Ureter (tissue), 1 donor: ENCODE measurements around the gene SLC25A25. TPM values are rescaled to one million over a fixed set of nuclear protein-coding genes. Genes with fewer than 3 reads are reported as not detected.
A peak's percentile ranks its signal among the peaks of the same experiment; 100 is the strongest.
"Not testable (repeated sequence)": the region's sequence is repeated elsewhere in the genome, so short reads cannot be mapped to it uniquely, and the experiment has no call there.

ENCODE experiments used
- DNase-seq: peaks from one replicate; pipeline ENCODE4 v3.0.0-alpha.2; 2020; ENCODE audit warnings: low spot score
- total RNA-seq: library from RNA; stranded (reverse); gene quantifications from one replicate; pipeline ENCODE4 v1.2.4, GENCODE V29; 2023
- donor health status: DM: yes; HTN: yes; CAD: no.

The SLC25A25 gene
- 21.7 TPM for total RNA-seq

DNA sequence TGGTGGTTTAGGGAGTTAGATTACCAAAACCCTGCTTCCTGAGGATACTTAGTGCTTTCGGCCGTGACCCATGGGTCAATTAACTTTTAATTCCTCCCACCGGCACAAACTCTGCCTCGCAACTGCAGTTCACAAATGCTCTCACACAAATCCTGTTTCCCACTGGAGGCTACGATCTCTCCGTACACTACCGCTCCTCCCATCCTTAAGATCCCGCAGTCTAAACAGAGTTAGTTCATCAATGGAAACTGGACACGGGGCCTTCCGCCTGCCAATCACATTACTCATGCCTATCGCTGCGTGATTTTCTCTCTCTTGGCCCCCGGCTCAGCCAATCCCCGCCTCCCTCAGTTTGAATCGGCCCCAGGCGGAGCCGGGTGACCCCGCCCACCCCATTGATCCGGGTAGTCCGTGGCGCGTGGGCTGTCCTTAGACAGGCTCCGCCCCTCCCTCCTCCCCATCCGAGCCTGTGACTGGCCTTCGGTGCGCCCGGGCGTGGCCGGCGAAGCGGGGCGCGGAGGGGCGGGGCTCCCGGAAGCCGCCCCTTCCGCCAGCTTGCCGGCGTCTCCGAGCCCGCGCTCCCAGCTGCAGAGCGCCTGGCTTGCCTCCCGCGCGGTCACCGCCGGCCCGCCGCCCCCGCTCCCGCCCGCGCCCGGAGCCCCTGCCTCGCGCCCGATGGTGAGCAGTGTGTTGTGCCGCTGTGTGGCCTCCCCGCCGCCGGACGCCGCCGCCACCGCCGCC, at the start of gene SLC25A25:
SLC25A25 (plus strand) TSS at position 588 of the 741 bp plus-strand sequence; CDS start at position 676, 88 bp downstream.
- DNase-seq = peak; percentile 100

DNA sequence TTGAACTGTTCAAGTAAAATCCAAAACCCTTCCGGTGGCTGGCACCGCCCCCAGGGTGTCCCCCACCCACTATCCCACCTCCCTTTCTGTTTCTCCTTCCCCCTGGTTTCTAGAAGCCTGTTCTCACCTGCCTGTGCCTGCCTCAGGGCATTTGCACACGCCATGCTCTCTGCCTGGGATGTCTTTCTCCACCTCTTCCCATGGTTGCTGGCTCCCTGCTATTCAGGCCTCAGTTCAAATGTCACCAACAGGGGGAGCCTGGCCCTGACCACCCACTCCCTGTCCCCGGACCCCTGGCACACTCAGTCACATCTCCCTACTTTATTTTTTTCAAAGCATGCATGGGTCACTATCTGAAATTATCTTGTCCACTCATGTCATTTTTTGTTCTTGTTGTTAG, 47.3 kb upstream of the SLC25A25 start:
- no peak for DNase-seq

GRCh38 chr9:128021098-128021497, 46.9 kb upstream of the SLC25A25 start:
- no peak for DNase-seq

DNA sequence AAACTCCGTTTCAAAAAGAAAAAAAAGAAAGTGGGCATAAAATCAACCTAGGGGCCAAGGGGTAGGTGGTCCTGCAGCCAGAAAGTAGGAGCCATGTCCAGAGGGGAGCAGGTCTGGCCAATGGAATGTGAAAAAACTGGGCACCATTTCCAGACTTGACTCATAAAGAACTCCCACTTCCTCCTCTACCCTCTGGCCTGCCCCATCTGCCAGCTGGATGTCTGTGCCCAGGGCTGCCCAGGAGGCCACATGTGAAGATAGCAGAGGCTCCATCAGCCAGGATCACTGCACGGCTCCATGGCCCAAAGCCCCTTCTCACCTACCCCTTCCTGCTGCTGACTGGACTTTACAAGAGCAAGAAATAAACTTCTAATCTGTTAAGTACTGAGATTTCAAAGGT, 45.1 kb upstream of the SLC25A25 start:
- DNase-seq = no peak

GRCh38 chr9:128023671-128024070, 44.4 kb upstream of the SLC25A25 start:
- not testable (repeated sequence) for DNase-seq

GRCh38 chr9:128024761-128025308, 43.2 kb upstream of the SLC25A25 start:
- no peak for DNase-seq

DNA sequence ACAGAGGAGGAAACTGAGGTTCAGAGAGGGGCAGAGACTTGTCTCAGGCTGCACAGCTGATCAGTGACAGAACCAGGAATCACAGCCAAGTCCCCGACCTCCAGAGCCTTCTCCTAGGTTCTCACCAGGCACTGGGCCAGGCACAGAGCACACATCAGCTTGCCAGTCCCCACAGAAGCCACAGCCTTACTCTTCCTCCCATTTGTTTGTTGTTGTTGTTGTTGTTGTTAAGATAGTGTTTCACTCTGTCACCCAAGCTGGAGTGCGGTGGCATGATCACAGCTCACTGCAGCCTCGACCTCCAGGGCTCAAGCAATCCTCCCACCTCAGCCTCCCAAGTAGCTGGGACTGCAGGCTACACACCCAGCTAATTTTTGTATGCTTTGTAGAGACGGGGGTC, 42.3 kb upstream of the SLC25A25 start:
- no peak for DNase-seq

DNA sequence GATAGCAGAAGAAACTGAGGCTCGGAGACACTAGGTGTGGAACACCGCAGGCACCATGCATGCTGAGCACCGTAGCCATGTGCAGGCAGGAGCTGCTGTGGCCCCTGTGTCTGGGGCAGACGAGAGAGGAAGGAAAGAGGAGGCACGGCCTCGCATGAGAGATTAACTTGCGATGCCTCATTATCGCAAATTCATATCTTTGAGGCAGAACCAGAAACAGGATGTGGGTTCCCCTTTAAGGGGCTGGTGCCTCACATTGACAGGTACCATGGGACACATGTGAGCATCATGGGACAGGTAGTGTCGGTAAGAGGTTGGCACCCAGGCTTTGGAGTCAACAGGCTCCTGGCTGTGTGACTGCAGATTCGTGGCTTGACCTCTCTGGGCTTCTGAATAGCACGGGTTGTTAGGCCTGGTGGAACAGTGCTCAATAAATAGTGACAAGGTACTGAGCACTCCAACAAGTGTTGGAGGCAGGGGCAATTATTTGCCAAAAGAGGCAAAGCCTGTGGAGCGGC, 41.7 kb upstream of the SLC25A25 start:
- no peak for DNase-seq

DNA sequence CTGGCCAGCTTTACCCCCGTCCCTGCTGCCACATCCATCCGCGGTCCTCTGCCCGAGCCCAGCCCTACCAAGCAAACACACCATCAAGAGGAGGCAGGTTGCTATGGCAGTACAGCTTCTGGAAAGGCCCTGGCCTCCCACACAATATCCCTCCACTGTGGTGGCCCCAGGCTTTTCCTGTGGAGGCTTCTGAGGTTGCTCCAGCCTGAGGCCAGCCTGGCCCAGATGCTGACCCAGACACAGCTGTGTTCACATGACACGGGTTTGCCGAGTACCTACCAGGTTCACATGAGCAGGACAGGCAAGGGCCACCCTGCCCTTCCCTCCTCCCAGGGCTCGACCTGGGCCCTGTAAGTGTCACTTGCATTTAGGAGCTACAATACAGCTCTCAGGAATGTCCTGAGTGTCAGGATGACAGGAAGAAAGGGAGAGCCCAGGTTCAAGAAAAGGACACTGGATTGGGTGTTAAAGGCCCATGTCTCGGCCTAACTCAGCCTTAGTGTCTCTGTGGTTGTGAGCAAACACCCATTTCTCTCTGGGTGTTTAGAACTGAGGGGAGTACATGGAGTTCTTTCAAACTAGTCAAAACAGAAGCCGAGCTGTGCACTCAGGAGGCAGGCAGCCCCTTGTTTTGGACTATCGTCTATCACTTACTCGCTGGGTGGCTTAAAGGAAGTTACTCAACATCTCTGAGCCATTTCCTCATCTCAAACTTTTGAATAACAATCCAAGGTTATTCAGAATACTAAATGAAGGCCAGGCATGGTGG, 41.1 kb upstream of the SLC25A25 start:
- DNase-seq = no peak

DNA sequence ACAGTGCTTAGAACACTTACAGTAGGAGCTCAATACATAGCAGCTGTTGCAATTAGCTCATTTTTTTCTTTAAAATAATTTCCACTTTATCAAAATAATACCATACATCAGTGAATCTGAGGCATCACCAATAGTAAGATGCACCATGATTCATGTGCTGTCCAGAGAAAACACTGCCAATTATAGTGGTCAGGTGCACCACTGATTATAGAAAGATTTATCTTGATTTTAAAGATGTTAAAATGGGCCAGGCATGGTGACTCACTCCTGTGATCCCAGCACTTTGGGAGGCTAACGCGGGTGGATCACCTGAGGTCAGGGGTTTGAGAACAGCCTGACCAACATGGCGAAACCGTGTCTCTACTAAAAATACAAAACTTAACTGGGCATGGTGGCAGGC, 40.3 kb upstream of the SLC25A25 start:
- DNase-seq = no peak

DNA sequence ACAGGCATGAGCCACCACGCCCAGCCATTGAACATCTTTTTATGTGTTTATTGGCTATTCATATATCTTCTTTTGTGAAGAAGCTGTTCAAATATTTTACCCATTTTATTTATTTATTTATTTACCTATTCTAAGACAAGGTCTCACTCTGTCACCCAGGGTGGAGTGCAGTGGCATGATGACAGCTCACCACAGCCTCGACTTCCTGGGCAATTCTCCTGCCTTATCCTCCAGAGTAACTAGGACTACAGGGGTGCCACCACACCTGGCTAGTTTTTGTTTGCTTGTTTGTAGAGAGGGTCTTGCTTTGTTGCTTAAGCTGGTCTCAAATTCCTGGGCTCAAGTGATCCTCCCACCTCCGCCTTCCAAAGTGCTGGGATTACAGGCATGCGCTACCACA, 34.4 kb upstream of the SLC25A25 start:
- DNase-seq = no peak

- DNase-seq = peak; percentile 85
Measured at GRCh38 chr9:128034821-128035652, 33.0 kb upstream of the SLC25A25 start.

DNA sequence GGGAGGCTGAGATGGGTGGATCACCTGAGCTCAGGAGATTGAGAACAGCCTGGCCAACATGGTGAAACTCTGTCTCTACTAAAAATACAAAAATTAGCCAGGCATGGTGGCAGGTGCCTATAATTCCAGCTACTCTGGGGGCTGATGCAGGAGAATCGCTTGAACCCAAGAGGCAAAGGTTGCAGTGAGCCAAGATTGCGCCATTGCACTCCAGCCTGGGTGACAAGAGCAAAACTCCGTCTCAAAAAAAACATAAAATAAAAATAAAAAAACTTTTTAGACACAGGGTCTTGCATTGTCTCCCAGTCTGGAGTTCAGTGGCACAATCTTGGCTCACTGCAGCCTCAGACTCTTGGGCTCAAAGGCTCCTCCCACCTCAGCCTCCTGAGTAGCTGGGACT, 31.5 kb upstream of the SLC25A25 start:
- DNase-seq = not testable (repeated sequence)

GRCh38 chr9:128040783-128041182, 27.2 kb upstream of the SLC25A25 start:
- DNase-seq = not testable (repeated sequence)

GRCh38 chr9:128042043-128042442, 26.0 kb upstream of the SLC25A25 start:
- DNase-seq = no peak

- DNase-seq = no peak
Measured at GRCh38 chr9:128043467-128043868, 24.6 kb upstream of the SLC25A25 start.

DNA sequence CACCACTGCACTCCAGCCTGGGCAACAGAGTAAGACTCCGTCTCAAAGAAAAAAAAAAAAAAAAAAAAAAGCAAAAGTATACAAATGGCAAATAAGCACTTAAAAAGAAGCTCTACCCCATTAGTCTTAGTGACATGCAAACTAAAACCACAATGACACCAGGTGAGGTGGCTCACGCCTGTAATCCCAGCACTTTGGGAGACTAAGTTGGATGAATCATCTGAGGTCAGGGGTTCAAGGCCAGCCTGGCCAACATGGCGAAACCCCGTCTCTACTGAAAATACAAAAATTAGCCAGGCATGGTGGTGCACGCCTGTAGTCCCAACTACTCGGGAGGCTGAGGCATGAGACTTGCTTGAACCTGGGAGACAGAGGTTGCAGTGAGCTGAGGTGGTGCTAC, 22.6 kb upstream of the SLC25A25 start:
- not testable (repeated sequence) for DNase-seq

DNA sequence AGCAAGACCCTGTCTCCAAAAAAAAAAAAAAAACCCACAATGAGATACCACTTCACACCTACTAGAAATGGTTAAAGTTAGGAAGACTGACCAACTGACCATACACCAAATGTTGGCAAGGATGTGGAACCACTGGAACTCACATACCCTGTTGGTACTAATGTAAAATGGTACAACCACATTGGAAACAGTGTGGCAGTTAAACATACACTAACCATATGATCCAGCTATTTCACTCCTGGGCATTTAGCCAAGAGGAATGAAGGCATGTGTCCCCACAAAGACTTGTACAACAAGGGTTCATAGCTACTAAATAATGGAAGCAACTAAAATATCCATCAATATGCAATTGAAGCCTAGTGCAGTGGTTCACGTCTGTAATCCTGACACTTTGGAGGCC, 22.2 kb upstream of the SLC25A25 start:
- no peak for DNase-seq

DNA sequence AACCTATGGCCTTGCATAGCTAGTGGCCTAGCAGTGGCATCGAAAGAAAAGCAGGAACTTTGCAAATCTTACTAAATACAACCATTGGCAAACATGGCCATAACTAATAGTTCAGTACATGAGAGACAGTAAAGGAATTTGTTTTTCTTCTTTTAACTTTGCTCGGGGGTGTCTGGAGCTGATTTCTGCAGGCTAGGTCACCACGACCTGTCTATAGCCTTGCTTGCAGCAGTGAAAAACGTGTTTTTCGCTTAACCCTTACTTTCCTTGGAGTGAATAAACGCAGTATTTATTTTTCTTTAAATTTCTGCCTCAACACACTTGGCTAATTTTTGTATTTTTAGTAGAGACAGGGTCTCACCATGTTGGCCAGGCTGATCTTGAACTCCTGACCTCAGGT, 20.8 kb upstream of the SLC25A25 start:
- no peak for DNase-seq

GRCh38 chr9:128048663-128049062, 19.4 kb upstream of the SLC25A25 start:
- no peak for DNase-seq

- DNase-seq = no peak
Measured at GRCh38 chr9:128049843-128050242, 18.2 kb upstream of the SLC25A25 start.
